GM10847 (cell line): Measurements from ENCODE around the gene ACSM3.

Source experiments
- POLR2A ChIP-seq: IDR thresholded peaks from 2 replicates; pipeline ENCODE4 v1.6.1; 2011; ENCODE audit not compliant: insufficient read length; ENCODE audit errors: extremely low read depth

ACSM3 gene

GRCh38 chr16:20822521-20823325, 58.9 kb downstream of the ACSM3 start:
- no peak for TF ChIP-seq POLR2A

- TF ChIP-seq POLR2A = no peak
Observed at GRCh38 chr16:20826039-20826566, 62.3 kb downstream of the ACSM3 start.

DNA sequence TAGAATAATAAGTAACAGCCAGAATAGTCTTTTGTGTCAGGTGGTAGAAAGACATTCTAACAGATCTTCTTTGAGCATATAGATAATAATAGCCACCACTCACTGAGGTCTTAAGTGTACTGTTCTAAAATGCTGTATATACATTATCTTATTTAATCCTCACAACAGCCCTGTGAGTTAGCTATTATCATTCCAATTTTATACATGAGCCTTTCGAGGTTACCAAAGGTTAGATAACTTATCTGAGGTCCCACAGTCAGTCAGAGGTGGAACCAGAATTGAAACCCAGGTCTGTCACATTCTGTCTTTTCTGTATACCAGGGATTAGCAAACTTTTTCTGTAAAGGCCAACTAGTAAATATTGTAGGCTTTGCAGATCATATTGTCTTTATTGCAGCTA, 65.7 kb downstream of the ACSM3 start:
- TF ChIP-seq POLR2A = no peak

- no peak for TF ChIP-seq POLR2A
Observed at GRCh38 chr16:20830372-20830771, 66.6 kb downstream of the ACSM3 start.

GRCh38 chr16:20833086-20833485, 69.3 kb downstream of the ACSM3 start:
- no peak for TF ChIP-seq POLR2A

GRCh38 chr16:20838240-20838639, 74.4 kb downstream of the ACSM3 start:
- TF ChIP-seq POLR2A = no peak

DNA sequence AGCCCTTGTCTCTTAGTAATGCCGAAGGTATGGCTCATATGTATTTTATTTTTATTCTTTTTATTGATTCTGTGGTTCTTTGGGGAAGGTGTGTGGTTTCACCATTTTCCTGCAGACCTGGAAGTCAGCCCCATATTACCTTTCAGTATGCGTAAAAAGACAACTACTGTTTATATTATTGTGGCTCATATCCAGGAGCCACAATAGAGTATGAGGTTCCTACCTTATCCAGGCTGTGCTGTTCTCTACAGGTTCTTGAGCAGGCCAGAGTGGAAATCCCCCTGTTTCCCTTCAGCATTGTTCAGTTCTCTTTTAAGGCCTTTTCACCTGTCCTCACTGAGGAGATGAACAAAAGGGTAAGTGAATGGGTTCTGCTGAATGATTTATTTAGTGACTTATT, 75.7 kb downstream of the ACSM3 start:
- no peak for TF ChIP-seq POLR2A

DNA sequence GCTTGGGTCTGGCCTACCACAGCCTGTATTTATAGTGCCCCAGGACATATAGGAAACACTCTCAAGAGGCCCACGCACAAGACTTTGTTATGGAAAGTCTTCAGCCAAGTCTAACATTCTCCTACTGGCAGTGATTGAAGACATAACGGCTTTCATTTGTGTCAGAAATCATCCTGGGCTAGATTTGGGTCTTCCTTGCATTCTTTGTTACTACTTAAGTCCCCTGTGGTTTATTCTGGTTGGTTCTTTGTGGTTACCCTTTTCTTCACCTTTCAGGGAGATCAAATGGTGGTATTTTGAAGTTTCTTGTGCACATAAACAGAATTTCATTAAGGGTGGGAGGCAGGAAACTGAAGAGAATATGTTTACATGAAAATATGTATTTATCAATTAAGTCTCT, 80.2 kb downstream of the ACSM3 start:
- no peak for TF ChIP-seq POLR2A

DNA sequence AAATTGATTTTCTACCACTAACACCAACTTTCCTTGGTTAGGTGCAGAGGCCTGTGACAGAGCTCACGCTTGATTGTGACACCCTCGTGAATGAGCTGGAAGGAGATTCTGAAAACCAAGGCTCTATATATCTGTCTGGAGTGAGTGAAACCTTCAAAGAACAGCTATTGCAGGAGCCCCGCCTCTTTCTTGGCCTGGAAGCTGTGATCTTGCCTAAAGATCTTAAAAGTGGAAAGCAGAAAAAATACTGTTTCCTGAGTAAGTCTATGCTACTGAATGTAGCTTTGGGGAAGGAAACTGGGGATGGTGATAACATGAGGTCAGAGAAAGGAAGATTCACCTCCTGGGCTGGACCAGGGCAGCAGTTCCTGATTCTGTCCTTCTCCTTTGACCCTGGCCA, 80.8 kb downstream of the ACSM3 start:
- no peak for TF ChIP-seq POLR2A

GRCh38 chr16:20846030-20846429, 82.2 kb downstream of the ACSM3 start:
- no peak for TF ChIP-seq POLR2A

- TF ChIP-seq POLR2A = no peak
Observed at GRCh38 chr16:20846551-20846950, 82.7 kb downstream of the ACSM3 start.
